Heart right ventricle (tissue), 16 donors: ENCODE results near the gene TDG. TPM values are rescaled to one million over a fixed set of nuclear protein-coding genes. Genes with fewer than 3 reads are reported as not detected.

Experiments
- ATAC-seq, 8 donors: fragments of 200-7000 bp; cut with Tn5 transposase; one replicate each; pipeline ENCODE4 v1.9.1; 2020; ENCODE audit warnings: mild to moderate bottlenecking in 8 of 8, moderate library complexity in 8 of 8, moderate number of reproducible peaks in 1 of 8
- DNase-seq, 2 donors: peaks; one replicate each; pipeline ENCODE4 v3.0.0-alpha.2; 2020
- H3K27ac ChIP-seq, 10 donors: fragments of 200-600 bp; sonication (generic) in 2 of 10; one replicate each; pipeline versions ENCODE4 v1.5.0 to v1.8.0; 2020 to 2022; ENCODE audit warnings: mild to moderate bottlenecking in 3 of 10
- H3K27me3 ChIP-seq, 7 donors: fragments of 200-600 bp; one replicate each; pipeline ENCODE4 v1.8.0; 2021 to 2022; ENCODE audit warnings: mild to moderate bottlenecking in 2 of 7
- H3K36me3 ChIP-seq, 9 donors: fragments of 200-600 bp; sonication (generic) in 1 of 9; one replicate each; pipeline versions ENCODE4 v1.5.0 to v1.8.0; 2020 to 2022; ENCODE audit warnings: mild to moderate bottlenecking in 2 of 9
- H3K4me1 ChIP-seq, 9 donors: fragments of 200-600 bp; sonication (generic) in 1 of 9; one replicate each; pipeline versions ENCODE4 v1.5.0 to v1.8.0; 2020 to 2022; ENCODE audit warnings: mild to moderate bottlenecking in 4 of 9
- H3K4me3 ChIP-seq, 10 donors: fragments of 200-600 bp; sonication (generic) in 2 of 10; one replicate each; pipeline versions ENCODE4 v1.5.0 to v1.8.0; 2020 to 2022; ENCODE audit warnings: mild to moderate bottlenecking in 7 of 10, moderate library complexity in 2 of 10
- H3K9me3 ChIP-seq, 11 donors: fragments of 200-600 bp in 10 of 11; sonication (generic) in 2 of 11; one replicate each; pipeline versions ENCODE4 v1.5.0 to v1.8.0; 2013 to 2022; ENCODE audit warnings: mild to moderate bottlenecking in 2 of 11, control low read depth in 1 of 11, moderate library complexity in 1 of 11
- CTCF ChIP-seq, 9 donors: fragments of 200-600 bp; sonication (generic) in 2 of 9; IDR thresholded peaks; one replicate each; pipeline versions ENCODE4 v1.5.0 to v1.8.0; 2021 to 2022; ENCODE audit warnings: antibody characterized with exemption in 9 of 9, mild to moderate bottlenecking in 5 of 9, moderate library complexity in 1 of 9
- WGBS, 2 donors: extraction: QIAGEN DNeasy Blood & Tissue Kit; methylation state at CpG; one replicate each; pipeline ENCODE4 v1.1.7; 2013; ENCODE audit warnings: inconsistent platforms in 1 of 2; 5-methylcytosine and 5-hydroxymethylcytosine counted together
- intact Hi-C, 10 donors: fragments of 100-400 bp; cut with DNase I; formaldehyde crosslinking; loops; one replicate each; pipeline versions ENCODE4 v1.11.1 to v1.14.2; 2022
- polyA plus RNA-seq, 2 donors: library from polyadenylated mRNA; stranded (reverse); fragments of 200-250 nt; gene quantifications; one replicate each; pipeline ENCODE4 v1.2.3, GENCODE V29; 2013
- total RNA-seq, 10 donors: library from RNA; stranded (reverse); fragmentation: NEBNext Ultra II Directional in 3 of 10; extraction: Animal tissue kit (Norgen Biotek cat#: 25700) in 3 of 10; gene quantifications; one replicate each; pipeline versions ENCODE4 v1.2.1 to v1.2.4, GENCODE V29; 2021 to 2023
- donor health status: Arrhythmogenic right ventricular cardiomyopathy.
- donor health status: ischemic (EF 13 %, LVEDD 7.1; RV severe dilation, severe dysfunction).
- donor health status: healthy with polysubstance abuse.
- donor health status: DM: no; HTN: yes; CAD: no.
- donor health status: DM: no; HTN: no; CAD: no.
- donor health status: ischemic (EF 25% LVEDD 6.9; RV normal size, moderate dysfunction).
- donor health status: ischemic (EF 25% LVEDD 5.7; RV mildly dilated, moderate dysfunction).
- donor health status: healthy.
- donor health status: DM: yes; HTN: yes; CAD: no.
- donor health status: Ischemic cardiomyopathy.
- donor health status: ischemic (EF 35%, LVEDD 5.7; RV mildly dilated, moderate dysfunction).
- donor health status: nonischemic (EF 11% LVEDD 7.7; RV severe dilation, severe dysfunction).
- donor health status: DM: yes; HTN: yes; CAD: no.
- donor health status: PGD.
- donor health status: ischemic (EF 29% LVEDD 5.4; RV normal size, mild dysfunction).
- donor health status: nonischemic (EF 23%, LVEDD 6.1; RV moderate dilation, normal function).

TDG gene
- total and polyA plus RNA-seq, 12 donors, result 8.7 to 17.4 (median 11.7) TPM

GRCh38 chr12:103928682-103929045, 37.0 kb upstream of the TDG start:
- Histone ChIP-seq H3K4me1 (peaks cover 5 to 46% (median 34%) of the 10 kb centered on the region in 9 donors), H3K9me3 (no peaks in the 10 kb centered on the region), H3K27me3 (no peaks in the 10 kb centered on the region), H3K36me3 (peaks cover 0 to 24% (median 3%) of the 10 kb centered on the region in 9 donors), H3K27ac (peak overlapping the region; percentile 85 to 98 (median 94)), H3K4me3 (peak overlapping the region; percentile 37 to 95 (median 68))
- peak; percentile 12 to 15 for DNase-seq
- intact Hi-C loops, result loop anchor here in 2 of 10 donors (5.0 kb wide), 3 partner anchors 39 to 301 kb away; partner anchors contain the start of gene TDG (in 1 of the 2)
- no peak for TF ChIP-seq CTCF (IDR thresholded peaks at IDR 0.05)
- ATAC-seq, result no peak
- 27 to 28% methylated on average over 12 of the region's 12 CpGs for WGBS, 2 donors

GRCh38 chr12:103929046-103929783, 36.5 kb upstream of the TDG start:
- H3K4me1 ChIP-seq, result peaks cover 5 to 51% (median 40%) of the 10 kb centered on the region in 9 donors
- H3K4me3 ChIP-seq, result peak overlapping the region; percentile 37 to 95 (median 68)
- H3K27me3 ChIP-seq, result no peaks in the 10 kb centered on the region
- 0 to 2% methylated on average over 37 of the region's 37 CpGs for WGBS, 2 donors
- no peak for TF ChIP-seq CTCF (IDR thresholded peaks at IDR 0.05)
- peak; percentile 80 to 92 for DNase-seq
- H3K36me3 ChIP-seq, result peaks cover 0 to 30% (median 9%) of the 10 kb centered on the region in 9 donors
- intact Hi-C loops, result loop anchor here in 2 of 10 donors (5.0 kb wide), 3 partner anchors 38 to 302 kb away; partner anchors contain the start of gene TDG (in 1 of the 2)
- peak; percentile 60 to 80 (median 71) for ATAC-seq
- peak overlapping the region; percentile 85 to 98 (median 94) for H3K27ac ChIP-seq
- H3K9me3 ChIP-seq, result no peaks in the 10 kb centered on the region

GRCh38 chr12:103929784-103930033, 36.0 kb upstream of the TDG start:
- Histone ChIP-seq H3K9me3 (no peaks in the 10 kb centered on the region), H3K4me1 (peaks cover 5 to 56% (median 45%) of the 10 kb centered on the region in 9 donors), H3K36me3 (peaks cover 0 to 34% (median 14%) of the 10 kb centered on the region in 9 donors), H3K4me3 (peak overlapping the region; percentile 37 to 95 (median 68)), H3K27me3 (no peaks in the 10 kb centered on the region), H3K27ac (peak overlapping the region; percentile 85 to 98 (median 94))
- intact Hi-C loops, result loop anchor here in 6 of 10 donors (1.0 to 5.0 kb wide), 9 partner anchors 27 to 302 kb away; partner anchors contain the start of gene TDG (in 3 of the 6)
- ATAC-seq (no peak), DNase-seq (no peak)
- TF ChIP-seq CTCF (IDR thresholded peaks at IDR 0.05), result no peak
- WGBS, 2 donors, result 0 to 1% methylated on average over 18 of the region's 18 CpGs

- DNase-seq (peak; percentile 98 to 100), ATAC-seq (peak; percentile 91 to 95 (median 94))
- intact Hi-C loops, result loop anchor here in 6 of 10 donors (1.0 to 5.0 kb wide), 8 partner anchors 27 to 177 kb away; partner anchors contain the start of gene TDG (in 2 of the 6)
- peaks cover 0 to 39% (median 17%) of the 10 kb centered on the region in 9 donors for H3K36me3 ChIP-seq
- TF ChIP-seq CTCF (IDR thresholded peaks at IDR 0.05), result no peak
- 0% methylated on average over 56 of the region's 56 CpGs for WGBS, 2 donors
- no peaks in the 10 kb centered on the region for H3K27me3 ChIP-seq
- H3K27ac ChIP-seq, result peak within 1 kb of the TSS; percentile 88 to 98 (median 94)
- H3K9me3 ChIP-seq, result no peaks in the 10 kb centered on the region
- peak within 1 kb of the TSS; percentile 61 to 95 (median 78) for H3K4me3 ChIP-seq
- H3K4me1 ChIP-seq, result peaks cover 5 to 61% (median 50%) of the 10 kb centered on the region in 9 donors
These were observed 35.5 kb upstream of the TDG start, which contains the start of gene HSP90B1 for GRCh38 chr12:103930034-103930786. HSP90B1 (plus strand) TSS chr12:103930410; CDS start chr12:103930516, 106 bp downstream.
